CD4-positive, alpha-beta T cell treated with Interleukin-4 for 4 hours (primary cell): ENCODE data around the gene TAF11L8.
"Not testable (repeated sequence)": the region's sequence is repeated elsewhere in the genome, so short reads cannot be mapped to it uniquely, and the experiment has no call there.

Source experiments
- DNase-seq: peaks from one replicate; pipeline ENCODE4 v3.0.0-alpha.2; 2020

TAF11L8 gene

DNA sequence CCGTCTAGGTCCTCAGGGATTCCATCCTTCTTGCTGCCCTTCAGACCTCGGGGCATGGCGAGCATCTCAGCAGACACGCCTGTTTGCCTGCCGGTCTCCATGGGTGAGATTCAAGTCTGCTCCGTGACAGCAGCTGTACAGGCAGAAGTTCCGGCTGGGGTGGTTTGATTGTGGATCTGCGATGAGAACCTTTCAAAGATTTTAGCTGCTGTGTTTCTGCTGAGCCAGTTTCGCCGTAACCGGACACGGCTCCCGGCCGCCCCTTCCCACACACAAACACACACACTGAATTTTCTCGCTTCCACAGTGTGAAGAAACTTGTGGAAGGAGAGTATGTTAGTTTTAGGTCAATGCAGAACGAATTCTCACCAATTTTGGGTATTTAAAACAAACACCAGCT is at the start of gene TAF11L8:
TSS of gene TAF11L8 (minus strand) at position 101 of the 400 bp plus-strand sequence.
- DNase-seq, result not testable (repeated sequence)

DNA sequence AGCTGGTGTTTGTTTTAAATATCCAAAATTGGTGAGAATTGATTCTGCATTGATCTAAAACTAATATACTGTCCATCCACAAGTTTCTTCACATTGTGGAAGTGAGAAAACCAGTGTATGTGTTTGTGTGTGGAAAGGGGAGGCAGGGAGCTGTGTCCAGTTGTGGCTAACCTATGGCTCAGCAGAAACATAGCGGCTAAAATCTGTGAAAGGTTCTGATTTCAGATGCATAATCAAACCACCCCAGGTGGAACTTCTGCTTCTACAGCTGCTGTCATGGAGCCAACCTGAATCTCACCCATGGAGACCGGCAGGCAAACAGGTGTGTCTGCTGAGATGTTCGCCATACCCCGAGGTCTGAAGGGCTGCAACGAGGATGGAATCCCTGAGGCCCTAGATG is 43.4 kb upstream of the TAF11L8 start, which contains the start of gene TAF11L14:
TSS of gene TAF11L14 (plus strand) at position 301 of the 400 bp plus-strand sequence.
- DNase-seq, result no peak

DNA sequence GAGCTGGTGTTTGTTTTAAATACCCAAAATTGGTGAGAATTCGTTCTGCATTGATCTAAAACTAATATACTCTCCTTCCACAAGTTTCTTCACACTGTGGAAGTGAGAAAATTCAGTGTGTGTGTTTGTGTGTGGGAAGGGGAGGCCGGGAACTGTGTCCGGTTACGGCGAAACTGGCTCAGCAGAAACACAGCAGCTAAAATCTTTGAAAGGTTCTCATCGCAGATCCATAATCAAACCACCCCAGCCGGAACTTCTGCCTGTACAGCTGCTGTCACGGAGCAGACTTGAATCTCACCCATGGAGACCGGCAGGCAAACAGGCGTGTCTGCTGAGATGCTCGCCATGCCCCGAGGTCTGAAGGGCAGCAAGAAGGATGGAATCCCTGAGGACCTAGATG is 41.0 kb upstream of the TAF11L8 start, which contains the start of gene TAF11L13:
TSS of gene TAF11L13 (plus strand) at position 301 of the 400 bp plus-strand sequence.
- DNase-seq, result not testable (repeated sequence)

DNA sequence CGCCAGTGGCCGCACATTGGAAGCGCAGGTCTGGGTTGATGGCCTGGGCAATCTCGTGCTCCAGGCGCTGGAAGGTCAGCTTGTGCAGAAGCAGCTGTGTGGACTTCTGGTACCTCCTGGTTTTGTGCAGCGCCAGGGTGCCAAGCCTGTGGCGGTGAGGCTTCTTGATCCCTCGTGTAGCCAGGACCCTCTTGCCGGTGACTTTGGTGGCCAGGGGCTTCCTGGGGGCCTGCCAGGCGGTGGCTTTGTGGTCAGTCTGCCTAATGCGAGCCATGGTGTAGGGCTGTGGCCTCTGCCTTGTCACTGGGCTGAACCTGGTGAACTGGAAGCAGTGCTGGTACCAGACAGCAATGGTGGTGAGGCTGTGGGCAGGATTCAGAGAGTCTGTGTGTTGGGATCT is 34.9 kb upstream of the TAF11L8 start:
- no peak for DNase-seq

DNA sequence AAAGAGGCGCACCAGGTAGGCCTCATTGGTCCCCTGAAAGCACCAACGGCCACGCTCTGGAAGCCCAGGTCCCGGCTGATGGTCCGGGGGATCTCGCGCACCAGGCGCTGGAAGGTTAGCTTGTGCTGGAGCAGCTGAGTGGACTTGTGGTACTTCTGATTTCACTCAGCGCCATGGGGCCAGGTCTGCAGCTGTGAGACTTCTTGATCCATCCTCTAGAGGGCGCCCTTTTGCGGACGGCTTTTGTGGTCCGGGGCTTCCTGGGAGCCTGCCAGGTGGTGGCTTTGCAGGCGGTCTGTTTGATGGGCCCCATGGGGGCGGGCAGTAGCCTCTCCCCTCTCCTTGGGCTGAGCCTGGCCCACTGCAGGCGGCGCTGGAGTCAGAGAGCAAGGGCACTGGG is 29.9 kb upstream of the TAF11L8 start:
- DNase-seq, result no peak

DNA sequence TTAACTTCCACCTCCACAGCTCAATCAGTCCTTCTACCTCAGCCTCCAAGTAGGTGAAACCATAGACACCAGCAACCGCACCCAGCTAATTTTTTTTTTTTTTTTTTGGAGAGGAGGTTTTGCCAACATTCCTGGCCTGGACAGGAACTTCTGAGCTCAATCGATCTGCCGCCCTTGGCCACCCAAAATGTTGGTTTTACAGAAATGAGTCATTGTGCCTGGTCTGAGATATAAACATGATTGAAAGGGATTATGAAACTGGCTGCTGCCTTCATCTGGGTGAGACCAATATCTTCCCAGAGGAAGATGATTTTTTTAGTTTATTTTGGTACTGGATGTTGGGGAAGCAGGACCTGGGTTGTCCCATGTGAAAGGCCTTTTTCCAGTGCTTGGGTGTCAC is 28.6 kb upstream of the TAF11L8 start:
- no peak for DNase-seq

DNA sequence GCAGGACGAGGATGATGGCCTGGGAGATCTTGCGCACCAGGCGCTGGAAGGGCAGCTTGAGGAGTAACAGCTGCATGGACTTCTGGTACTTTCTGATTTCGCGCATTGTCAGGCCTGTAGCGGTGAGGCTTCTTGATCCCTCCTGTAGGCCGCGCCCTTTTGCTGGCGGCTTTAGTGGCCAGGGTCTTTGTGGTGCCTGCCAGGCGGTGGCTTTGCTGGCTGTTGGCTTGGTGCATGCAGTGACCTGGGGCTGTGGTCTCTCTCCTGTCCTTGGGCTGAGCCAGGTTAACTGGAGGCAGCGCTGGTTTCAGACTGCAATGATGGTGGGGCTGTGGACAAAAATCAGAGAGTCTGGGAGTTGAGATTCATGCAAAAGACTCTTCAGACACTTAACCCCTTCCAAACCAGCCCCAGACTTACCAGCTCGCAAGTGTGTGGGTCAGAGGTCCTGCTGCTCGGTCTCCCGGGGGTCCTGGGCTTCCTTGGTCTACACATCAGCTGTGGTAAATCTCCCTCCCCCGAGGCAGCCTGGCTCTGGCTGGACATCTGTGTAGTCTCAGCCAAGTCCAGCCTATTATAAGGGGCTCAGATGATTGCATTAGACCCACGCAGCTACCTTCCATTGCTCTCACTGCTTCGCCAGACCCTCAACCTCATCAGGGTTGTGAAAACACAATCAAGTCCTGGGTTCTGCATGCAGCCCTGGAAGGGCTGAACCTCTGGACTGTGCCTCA is 24.3 kb upstream of the TAF11L8 start:
- no peak for DNase-seq

DNA sequence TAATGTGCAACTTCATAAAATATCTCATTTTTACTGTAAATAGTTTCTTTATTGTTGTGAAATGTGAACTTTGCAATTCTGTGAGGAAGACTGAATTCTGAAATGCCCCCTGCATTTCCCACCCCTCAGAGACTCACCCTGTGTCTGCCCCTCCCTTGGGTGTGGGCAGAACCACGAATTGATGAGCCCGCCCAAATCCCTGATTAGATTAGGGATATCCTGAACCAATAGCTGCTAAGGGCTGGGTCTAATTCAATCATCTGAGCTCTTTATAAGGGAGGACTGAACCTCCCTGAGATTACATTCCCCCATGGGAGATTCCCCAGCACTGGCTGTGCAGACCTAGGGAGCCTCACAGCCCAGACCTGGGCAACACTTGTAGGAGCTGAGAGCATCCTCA is 19.3 kb upstream of the TAF11L8 start, which contains the start of gene TAF11L12:
TSS of gene TAF11L12 (plus strand) at position 301 of the 400 bp plus-strand sequence.
- not testable (repeated sequence) for DNase-seq

DNA sequence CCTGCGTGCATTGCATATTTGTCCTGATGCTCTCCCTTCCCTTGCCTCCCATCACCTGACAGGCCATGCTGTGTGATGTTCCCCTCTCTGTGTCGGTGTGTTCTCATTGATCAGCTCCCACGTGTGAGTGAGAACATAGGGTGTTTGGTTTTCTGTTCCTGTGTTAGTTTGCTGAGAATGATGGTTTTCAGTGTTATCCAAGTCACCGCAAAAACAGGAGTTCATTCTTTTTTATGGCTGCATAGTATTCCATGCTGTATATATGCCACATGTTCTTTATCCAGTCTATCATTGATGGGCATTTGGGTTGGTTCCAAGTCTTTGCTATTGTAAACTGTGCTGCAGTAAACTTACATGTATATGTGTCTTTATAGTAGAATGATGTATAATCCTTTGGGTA is 16.7 kb upstream of the TAF11L8 start:
- DNase-seq, result not testable (repeated sequence)

DNA sequence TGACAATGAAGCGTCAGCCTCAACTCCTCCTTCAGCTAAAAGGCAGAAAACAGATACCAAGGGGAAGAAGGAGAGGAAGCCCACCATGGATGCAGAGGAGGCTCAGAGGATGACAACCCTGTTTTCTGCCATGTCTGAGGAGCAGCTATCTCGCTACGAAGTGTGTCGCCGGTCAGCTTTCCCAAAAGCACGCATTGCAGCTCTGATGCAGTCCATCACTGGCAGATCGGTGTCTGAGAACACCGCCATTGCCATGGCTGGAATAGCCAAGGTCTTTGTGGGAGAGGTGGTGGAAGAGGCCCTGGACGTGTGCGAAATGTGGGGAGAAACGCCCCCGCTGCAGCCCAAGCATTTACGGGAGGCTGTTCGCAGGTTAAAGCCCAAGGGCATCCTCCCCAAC is 14.2 kb upstream of the TAF11L8 start:
- no peak for DNase-seq

DNA sequence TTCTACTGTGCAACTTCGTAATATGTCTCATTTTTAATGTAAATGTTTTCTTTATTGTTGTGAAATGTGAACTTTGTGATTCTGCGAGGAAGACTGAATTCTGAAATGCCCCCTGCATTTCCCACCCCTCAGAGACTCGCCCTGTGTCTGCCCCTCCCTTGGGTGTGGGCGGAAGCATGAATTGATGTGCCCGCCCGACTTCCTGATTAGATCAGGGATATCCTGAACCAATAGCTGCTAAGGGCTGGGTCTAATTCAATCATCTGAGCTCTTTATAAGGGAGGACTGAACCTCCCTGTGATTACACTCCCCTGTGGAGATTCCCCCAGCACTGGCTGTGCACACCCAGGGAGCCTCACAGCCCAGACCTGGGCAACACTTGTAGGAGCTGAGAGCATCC is 13.1 kb upstream of the TAF11L8 start, which contains the start of gene TAF11L11:
TSS of gene TAF11L11 (plus strand) at position 304 of the 400 bp plus-strand sequence.
- DNase-seq, result not testable (repeated sequence)

DNA sequence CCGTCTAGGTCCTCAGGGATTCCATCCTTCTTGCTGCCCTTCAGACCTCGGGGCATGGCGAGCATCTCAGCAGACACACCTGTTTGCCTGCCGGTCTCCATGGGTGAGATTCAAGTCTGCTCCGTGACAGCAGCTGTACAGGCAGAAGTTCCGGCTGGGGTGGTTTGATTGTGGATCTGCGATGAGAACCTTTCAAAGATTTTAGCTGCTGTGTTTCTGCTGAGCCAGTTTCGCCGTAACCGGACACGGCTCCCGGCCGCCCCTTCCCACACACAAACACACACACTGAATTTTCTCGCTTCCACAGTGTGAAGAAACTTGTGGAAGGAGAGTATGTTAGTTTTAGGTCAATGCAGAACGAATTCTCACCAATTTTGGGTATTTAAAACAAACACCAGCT is 7.0 kb upstream of the TAF11L8 start, which contains the start of gene TAF11L10:
TSS of gene TAF11L10 (minus strand) at position 101 of the 400 bp plus-strand sequence.
- not testable (repeated sequence) for DNase-seq

DNA sequence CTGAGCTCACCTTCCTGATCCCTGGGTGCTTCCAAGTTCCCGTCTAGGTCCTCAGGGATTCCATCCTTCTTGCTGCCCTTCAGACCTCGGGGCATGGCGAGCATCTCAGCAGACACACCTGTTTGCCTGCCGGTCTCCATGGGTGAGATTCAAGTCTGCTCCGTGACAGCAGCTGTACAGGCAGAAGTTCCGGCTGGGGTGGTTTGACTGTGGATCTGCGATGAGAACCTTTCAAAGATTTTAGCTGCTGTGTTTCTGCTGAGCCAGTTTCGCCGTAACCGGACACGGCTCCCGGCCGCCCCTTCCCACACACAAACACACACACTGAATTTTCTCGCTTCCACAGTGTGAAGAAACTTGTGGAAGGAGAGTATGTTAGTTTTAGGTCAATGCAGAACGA is 3.5 kb upstream of the TAF11L8 start, which contains the start of gene TAF11L9:
TSS of gene TAF11L9 (minus strand) at position 140 of the 400 bp plus-strand sequence.
- not testable (repeated sequence) for DNase-seq

DNA sequence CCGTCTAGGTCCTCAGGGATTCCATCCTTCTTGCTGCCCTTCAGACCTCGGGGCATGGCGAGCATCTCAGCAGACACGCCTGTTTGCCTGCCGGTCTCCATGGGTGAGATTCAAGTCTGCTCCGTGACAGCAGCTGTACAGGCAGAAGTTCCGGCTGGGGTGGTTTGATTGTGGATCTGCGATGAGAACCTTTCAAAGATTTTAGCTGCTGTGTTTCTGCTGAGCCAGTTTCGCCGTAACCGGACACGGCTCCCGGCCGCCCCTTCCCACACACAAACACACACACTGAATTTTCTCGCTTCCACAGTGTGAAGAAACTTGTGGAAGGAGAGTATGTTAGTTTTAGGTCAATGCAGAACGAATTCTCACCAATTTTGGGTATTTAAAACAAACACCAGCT is 5.1 kb downstream of the TAF11L8 start, which contains the start of gene TAF11L7:
TSS of gene TAF11L7 (minus strand) at position 101 of the 400 bp plus-strand sequence.
- DNase-seq, result not testable (repeated sequence)
